ENCODE measurements around the gene NKX2-4.

- no peak for TF ChIP-seq CTCF (conservative IDR thresholded peaks at IDR 0.05; ENCODE audit: low read length)
- TF ChIP-seq EZH2phosphoT487 (IDR thresholded peaks at IDR 0.05; ENCODE audit: borderline replicate concordance, low read depth, low read length), result no peak
Measured at GRCh38 chr20:21389368-21389767, 8.0 kb downstream of the NKX2-4 start.

All from OCI-LY7 (cell line).